Mesothelial cell of epicardium (in vitro differentiated cells): ENCODE data around the gene KLHL30. TPM values are rescaled to one million over a fixed set of nuclear protein-coding genes. Genes with fewer than 3 reads are reported as not detected.

ENCODE experiments used
- DNase-seq, 2 experiments: peaks; one replicate each; pipeline ENCODE4 v3.0.0; 2021; ENCODE audit warnings: low spot score in 2 of 2; ENCODE audit not compliant: unreplicated experiment in 2 of 2
- H3K27ac Mint-ChIP-seq: 2 replicates; pipeline ENCODE4 v1.8.0; 2021; ENCODE audit warnings: mixed read lengths
- H3K27me3 Mint-ChIP-seq: 2 replicates; pipeline ENCODE4 v1.8.0; 2021; ENCODE audit warnings: low read depth, mixed read lengths
- H3K36me3 Mint-ChIP-seq: 2 replicates; pipeline ENCODE4 v1.8.0; 2021; ENCODE audit warnings: mixed read lengths
- H3K4me1 Mint-ChIP-seq: 2 replicates; pipeline ENCODE4 v1.8.0; 2021; ENCODE audit warnings: mixed read lengths
- H3K4me3 Mint-ChIP-seq: 2 replicates; pipeline ENCODE4 v1.8.0; 2021; ENCODE audit warnings: mild to moderate bottlenecking, moderate library complexity, mixed read lengths
- H3K9me3 Mint-ChIP-seq: 2 replicates; pipeline ENCODE4 v1.8.0; 2021; ENCODE audit warnings: mixed read lengths
- total RNA-seq: library from RNA; stranded (reverse); gene quantifications from 3 replicates; pipeline ENCODE4 v1.2.1, GENCODE V29; 2021
- TF ChIP-seq, protein P1 (sequence below): fragments of 200-600 bp; sonication (generic); IDR thresholded peaks from one replicate; pipeline ENCODE4 v1.5.0; 2021; ENCODE audit warnings: antibody characterized with exemption; ENCODE audit not compliant: unreplicated experiment

Gene KLHL30
- total RNA-seq, 1 donor from 2014 or later: 0.16 TPM

DNA sequence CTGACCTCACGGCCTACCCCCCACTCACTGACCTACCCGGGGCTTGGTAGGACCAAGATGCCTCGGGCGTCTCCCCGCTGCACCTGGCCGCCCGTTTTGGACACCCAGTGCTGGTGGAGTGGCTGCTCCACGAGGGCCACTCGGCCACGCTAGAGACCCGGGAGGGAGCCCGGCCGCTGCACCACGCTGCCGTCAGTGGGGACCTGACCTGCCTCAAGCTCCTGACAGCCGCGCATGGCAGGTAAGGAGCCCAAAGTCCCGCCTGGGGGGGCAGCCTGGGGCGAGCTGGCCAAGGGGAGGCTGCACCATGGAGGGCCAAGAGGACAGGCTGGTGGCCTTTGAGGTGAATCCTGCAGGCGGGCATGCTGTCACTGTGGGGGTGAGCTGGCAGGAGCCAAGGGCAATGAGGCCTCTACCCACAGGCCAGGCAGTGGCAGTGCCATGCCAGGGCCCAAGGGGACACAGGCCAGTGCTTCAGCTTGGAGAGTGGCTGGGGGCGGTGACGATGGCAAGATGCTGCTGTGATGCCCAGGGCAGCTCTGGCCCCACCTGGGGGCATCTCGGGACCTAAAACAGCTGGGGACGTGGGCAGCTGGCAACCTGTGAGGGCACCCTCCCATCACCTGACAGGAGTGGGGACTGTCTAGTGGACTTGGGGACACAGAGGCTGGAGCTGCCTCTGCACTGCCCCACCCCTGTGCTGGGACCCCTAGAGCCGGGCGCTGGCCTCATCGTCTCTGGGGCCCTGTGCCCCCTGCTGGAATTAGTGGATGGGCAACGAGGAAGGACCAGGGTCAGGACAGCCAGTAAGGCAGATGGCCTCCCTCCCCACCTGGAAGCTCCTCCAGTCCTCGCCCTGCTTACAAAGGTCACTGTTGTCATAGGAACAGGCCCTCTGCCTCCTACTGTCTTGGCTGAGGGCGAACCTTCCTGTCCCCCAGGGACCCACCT lies 36.3 kb upstream of the KLHL30 start:
- no peaks in the 10 kb centered on the region for H3K27me3 Mint-ChIP-seq
- H3K4me3 Mint-ChIP-seq: no peak overlapping the region
- H3K36me3 Mint-ChIP-seq: peaks cover 1% of the 10 kb centered on the region
- H3K4me1 Mint-ChIP-seq: no peaks in the 10 kb centered on the region
- H3K9me3 Mint-ChIP-seq: no peaks in the 10 kb centered on the region
- H3K27ac Mint-ChIP-seq: no peak overlapping the region
- TF ChIP-seq, protein P1, sequence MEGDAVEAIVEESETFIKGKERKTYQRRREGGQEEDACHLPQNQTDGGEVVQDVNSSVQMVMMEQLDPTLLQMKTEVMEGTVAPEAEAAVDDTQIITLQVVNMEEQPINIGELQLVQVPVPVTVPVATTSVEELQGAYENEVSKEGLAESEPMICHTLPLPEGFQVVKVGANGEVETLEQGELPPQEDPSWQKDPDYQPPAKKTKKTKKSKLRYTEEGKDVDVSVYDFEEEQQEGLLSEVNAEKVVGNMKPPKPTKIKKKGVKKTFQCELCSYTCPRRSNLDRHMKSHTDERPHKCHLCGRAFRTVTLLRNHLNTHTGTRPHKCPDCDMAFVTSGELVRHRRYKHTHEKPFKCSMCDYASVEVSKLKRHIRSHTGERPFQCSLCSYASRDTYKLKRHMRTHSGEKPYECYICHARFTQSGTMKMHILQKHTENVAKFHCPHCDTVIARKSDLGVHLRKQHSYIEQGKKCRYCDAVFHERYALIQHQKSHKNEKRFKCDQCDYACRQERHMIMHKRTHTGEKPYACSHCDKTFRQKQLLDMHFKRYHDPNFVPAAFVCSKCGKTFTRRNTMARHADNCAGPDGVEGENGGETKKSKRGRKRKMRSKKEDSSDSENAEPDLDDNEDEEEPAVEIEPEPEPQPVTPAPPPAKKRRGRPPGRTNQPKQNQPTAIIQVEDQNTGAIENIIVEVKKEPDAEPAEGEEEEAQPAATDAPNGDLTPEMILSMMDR: no peak
- peak in 1 of 2 experiments; percentile 35 for DNase-seq

DNA sequence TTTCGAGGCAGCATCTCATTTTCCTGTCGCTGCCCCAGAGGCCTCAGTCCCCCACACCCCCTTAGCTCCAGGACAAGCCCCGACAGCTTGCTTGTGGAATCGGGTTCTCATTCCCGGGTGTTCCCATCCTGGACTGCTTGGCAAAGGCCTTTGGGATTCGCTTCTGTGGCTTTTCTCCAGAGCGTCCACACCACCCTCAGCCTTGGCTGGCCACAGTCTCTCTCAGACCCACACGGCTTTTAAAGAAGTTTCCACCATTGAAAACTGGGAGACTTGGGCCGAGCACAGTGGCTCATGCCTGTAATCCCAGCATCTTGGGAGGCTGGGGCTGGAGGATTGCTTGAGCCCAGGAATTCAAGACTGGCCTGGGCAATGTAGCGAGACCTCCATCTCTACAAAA lies 35.6 kb upstream of the KLHL30 start:
- TF ChIP-seq, protein P1: no peak

DNA sequence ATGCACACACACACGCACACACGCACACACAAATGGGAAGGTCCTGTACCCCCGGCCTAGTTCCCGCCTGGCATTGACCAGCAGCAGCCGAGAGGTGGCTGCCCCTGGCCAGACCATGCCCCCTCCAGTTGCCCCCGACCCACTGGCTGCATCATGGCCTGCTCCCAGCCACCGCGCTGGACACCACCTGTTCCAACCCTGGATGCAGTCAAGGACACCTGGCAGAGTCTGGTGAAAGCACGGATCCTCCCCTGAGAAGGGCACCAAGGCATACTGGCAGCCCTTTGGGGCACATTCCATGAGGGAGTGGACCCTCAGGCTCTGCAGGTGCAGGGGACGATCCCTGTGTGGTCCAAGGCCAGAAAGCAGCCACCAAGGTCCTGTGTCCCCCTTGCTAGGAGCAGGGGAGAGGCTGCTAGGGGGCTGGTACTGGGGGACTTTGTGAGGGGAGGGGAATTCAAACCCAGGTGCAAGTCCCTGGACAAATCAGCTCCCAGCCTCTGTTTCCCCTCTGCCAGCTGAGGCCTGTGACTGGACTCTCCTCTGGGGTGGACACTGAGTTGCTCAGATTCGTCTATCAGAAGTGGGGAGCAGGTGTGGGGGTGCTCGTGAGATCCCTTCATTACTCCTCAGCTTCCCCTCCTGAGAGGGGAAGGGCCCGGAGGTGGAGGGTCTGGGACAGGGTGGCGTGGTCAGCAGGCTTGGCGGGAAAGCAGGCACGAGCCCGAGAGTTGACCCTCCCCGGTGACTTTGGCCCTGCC lies 34.8 kb upstream of the KLHL30 start:
- peak in 1 of 2 experiments; percentile 31 for DNase-seq
- Mint-ChIP-seq H3K4me3 (no peak overlapping the region), H3K27me3 (no peaks in the 10 kb centered on the region)

More for the DNA sequence above, 35.6 kb upstream of the KLHL30 start:
- H3K9me3 Mint-ChIP-seq: no peaks in the 10 kb centered on the region
- no peak overlapping the region for H3K27ac Mint-ChIP-seq
- H3K36me3 Mint-ChIP-seq: peaks cover 1% of the 10 kb centered on the region
- no peaks in the 10 kb centered on the region for H3K27me3 Mint-ChIP-seq
- no peak overlapping the region for H3K4me3 Mint-ChIP-seq
- DNase-seq: peak in 1 of 2 experiments; percentile 35
- H3K4me1 Mint-ChIP-seq: no peaks in the 10 kb centered on the region

DNA sequence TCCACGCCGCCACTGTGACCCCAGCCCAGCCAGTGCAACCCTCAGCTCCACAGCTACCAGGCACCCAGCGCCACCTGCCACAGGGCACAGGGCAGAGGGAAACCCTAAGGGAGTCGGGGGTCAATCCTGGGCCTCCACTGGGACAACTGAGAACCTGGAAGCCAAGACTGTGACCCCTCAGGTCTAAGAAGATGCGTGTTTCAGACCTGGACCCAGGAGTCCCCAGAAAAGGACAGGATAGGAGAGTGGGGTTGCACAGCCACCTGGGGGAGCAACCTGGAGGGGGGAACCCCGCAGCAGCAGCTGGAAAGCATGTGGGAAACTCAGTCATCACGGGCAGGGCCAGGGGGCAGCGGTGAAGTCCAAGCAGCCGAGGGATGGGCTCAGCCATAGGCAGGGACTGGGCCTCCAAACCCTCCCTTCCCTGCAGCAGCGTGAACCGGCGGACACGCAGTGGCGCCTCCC lies 34.2 kb upstream of the KLHL30 start:
- DNase-seq: peak in 1 of 2 experiments; percentile 31
- Mint-ChIP-seq H3K4me3 (no peak overlapping the region), H3K36me3 (no peaks in the 10 kb centered on the region), H3K4me1 (peaks cover 1% of the 10 kb centered on the region), H3K27ac (no peak overlapping the region), H3K27me3 (no peaks in the 10 kb centered on the region), H3K9me3 (no peaks in the 10 kb centered on the region)
- TF ChIP-seq, protein P1: no peak

More for the DNA sequence above, 34.8 kb upstream of the KLHL30 start:
- TF ChIP-seq, protein P1: no peak
- Mint-ChIP-seq H3K4me1 (no peaks in the 10 kb centered on the region), H3K36me3 (peaks cover 1% of the 10 kb centered on the region), H3K9me3 (no peaks in the 10 kb centered on the region), H3K27ac (no peak overlapping the region)

DNA sequence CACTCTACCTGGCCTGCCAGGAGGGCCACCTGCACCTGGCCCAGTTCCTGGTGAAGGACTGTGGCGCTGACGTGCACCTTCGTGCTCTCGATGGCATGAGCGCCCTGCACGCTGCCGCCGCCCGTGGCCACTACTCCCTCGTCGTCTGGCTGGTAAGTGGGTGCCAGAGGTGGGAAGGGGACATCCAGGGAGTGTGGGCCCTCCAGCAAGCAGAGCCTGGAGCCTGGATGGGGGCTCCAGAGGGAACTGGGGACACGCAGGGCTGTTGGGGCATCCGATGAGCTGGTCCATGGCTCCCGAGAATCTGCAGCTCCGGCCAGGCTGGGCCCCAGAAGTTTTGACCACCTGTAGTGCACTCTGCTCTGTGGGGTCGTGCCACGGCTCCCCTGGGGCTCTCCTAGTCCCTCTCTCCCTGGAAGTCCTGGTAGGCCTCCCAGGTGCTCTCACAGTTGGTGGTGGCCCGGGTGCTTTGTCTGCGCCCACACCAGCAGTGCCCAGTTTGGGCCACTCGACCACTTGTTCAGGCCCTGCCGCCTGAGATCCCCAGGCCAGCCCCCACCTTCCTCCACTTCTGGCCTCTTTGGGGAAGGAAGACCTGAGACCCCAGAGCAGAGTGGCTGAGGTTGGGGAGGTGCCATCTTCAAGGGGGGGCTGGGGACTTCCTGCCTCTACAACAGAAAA lies 33.6 kb upstream of the KLHL30 start:
- TF ChIP-seq, protein P1: no peak
- H3K9me3 Mint-ChIP-seq: no peaks in the 10 kb centered on the region
- H3K27ac Mint-ChIP-seq: no peak overlapping the region
- H3K27me3 Mint-ChIP-seq: no peaks in the 10 kb centered on the region
- H3K4me1 Mint-ChIP-seq: peaks cover 2% of the 10 kb centered on the region
- DNase-seq: peak in 1 of 2 experiments; percentile 36
- no peaks in the 10 kb centered on the region for H3K36me3 Mint-ChIP-seq
- no peak overlapping the region for H3K4me3 Mint-ChIP-seq
